ENCODE measurements around the gene ZNF646.

GRCh38 chr16:31071861-31072260 is 2.4 kb upstream of the ZNF646 start:
- TF ChIP-seq, protein P1, sequence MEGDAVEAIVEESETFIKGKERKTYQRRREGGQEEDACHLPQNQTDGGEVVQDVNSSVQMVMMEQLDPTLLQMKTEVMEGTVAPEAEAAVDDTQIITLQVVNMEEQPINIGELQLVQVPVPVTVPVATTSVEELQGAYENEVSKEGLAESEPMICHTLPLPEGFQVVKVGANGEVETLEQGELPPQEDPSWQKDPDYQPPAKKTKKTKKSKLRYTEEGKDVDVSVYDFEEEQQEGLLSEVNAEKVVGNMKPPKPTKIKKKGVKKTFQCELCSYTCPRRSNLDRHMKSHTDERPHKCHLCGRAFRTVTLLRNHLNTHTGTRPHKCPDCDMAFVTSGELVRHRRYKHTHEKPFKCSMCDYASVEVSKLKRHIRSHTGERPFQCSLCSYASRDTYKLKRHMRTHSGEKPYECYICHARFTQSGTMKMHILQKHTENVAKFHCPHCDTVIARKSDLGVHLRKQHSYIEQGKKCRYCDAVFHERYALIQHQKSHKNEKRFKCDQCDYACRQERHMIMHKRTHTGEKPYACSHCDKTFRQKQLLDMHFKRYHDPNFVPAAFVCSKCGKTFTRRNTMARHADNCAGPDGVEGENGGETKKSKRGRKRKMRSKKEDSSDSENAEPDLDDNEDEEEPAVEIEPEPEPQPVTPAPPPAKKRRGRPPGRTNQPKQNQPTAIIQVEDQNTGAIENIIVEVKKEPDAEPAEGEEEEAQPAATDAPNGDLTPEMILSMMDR (IDR thresholded peaks at IDR 0.05), result no peak
- no peak for TF ChIP-seq POLR2A (IDR thresholded peaks at IDR 0.05)

Measured in vagina (tissue), 2 donors.